HG03439 (cell line): Measurements from ENCODE around the gene LBR.

Source experiments
- ATAC-seq: cut with Tn5 transposase; IDR thresholded peaks from one replicate; pipeline ENCODE4 v1.9.1; 2021; ENCODE audit warnings: mild to moderate bottlenecking, moderate library complexity; ENCODE audit not compliant: unreplicated experiment

Gene LBR

GRCh38 chr1:225378880-225379279 is 49.0 kb downstream of the LBR start:
- no peak for ATAC-seq

GRCh38 chr1:225374996-225375395 is 52.8 kb downstream of the LBR start:
- no peak for ATAC-seq

GRCh38 chr1:225373155-225373554 is 54.7 kb downstream of the LBR start:
- no peak for ATAC-seq

GRCh38 chr1:225371366-225372010 is 56.4 kb downstream of the LBR start:
- no peak for ATAC-seq

- no peak for ATAC-seq
Measured at GRCh38 chr1:225368036-225368552, 59.7 kb downstream of the LBR start.

GRCh38 chr1:225366552-225366951 is 61.3 kb downstream of the LBR start:
- ATAC-seq, result no peak

- no peak for ATAC-seq
Measured at GRCh38 chr1:225366018-225366417, 61.8 kb downstream of the LBR start.

- ATAC-seq, result no peak
Measured at GRCh38 chr1:225364439-225364838, 63.4 kb downstream of the LBR start.

GRCh38 chr1:225362805-225363204 is 65.0 kb downstream of the LBR start:
- no peak for ATAC-seq

GRCh38 chr1:225361176-225361575 is 66.7 kb downstream of the LBR start:
- ATAC-seq, result no peak

- no peak for ATAC-seq
Measured at GRCh38 chr1:225360119-225360518, 67.7 kb downstream of the LBR start.

- ATAC-seq, result no peak
Measured at GRCh38 chr1:225355863-225356262, 72.0 kb downstream of the LBR start.

- no peak for ATAC-seq
Measured at GRCh38 chr1:225354906-225355305, 72.9 kb downstream of the LBR start.
